H1 (cell line): ENCODE results near the gene CD226. TPM values are rescaled to one million over a fixed set of nuclear protein-coding genes. Genes with fewer than 3 reads are reported as not detected.
"Not testable (repeated sequence)": the region's sequence is repeated elsewhere in the genome, so short reads cannot be mapped to it uniquely, and the experiment has no call there.

Source experiments
- CTCF ChIA-PET: fragments of 300-600 bp; sonication (Branson Sonifier 250); formaldehyde crosslinking; loops from one replicate; lab custom pipeline; 2021; ENCODE audit not compliant: partially characterized antibody; lab: Charles Lee
- POLR2A ChIA-PET: fragments of 300-600 bp; sonication (Branson Sonifier 250); formaldehyde crosslinking; loops from one replicate; lab custom pipeline; 2021; ENCODE audit warnings: inconsistent platforms; ENCODE audit not compliant: partially characterized antibody; lab: Charles Lee
- DNase-seq, 2 experiments: peaks; one replicate each; pipeline versions ENCODE4 v3.0.0 to v3.0.0-alpha.2; 2010 to 2022; ENCODE audit warnings: low spot score in 2 of 2, low read depth in 1 of 2, mixed read lengths in 1 of 2
- FAIRE-seq: peaks from 2 replicates; lab custom pipeline; 2011; peaks lifted over from hg19 to GRCh38; lab: Jason Lieb, UNC
- H2AFZ ChIP-seq: 2 replicates; pipeline ENCODE4 v1.8.1; 2012; ENCODE audit warnings: low read length, inconsistent platforms
- H2AK5ac ChIP-seq: 2 replicates; pipeline ENCODE4 v1.6.1; 2013; ENCODE audit warnings: low read depth, low read length
- H2BK120ac ChIP-seq: replicated peaks from 2 replicates; pipeline ENCODE3; 2013; ENCODE audit warnings: low read depth, low read length, inconsistent platforms
- H2BK12ac ChIP-seq: 2 replicates; pipeline ENCODE4 v1.6.1; 2013; ENCODE audit warnings: low read depth, low read length
- H2BK15ac ChIP-seq: 2 replicates; pipeline ENCODE4 v1.6.1; 2013; ENCODE audit warnings: low read length
- H2BK20ac ChIP-seq: 2 replicates; pipeline ENCODE4 v1.6.1; 2013; ENCODE audit warnings: low read length
- H2BK5ac ChIP-seq: 2 replicates; pipeline ENCODE4 v1.6.1; 2013; ENCODE audit warnings: low read depth, low read length
- H3K14ac ChIP-seq: 2 replicates; pipeline ENCODE4 v1.6.1; 2013; ENCODE audit warnings: inconsistent platforms; ENCODE audit not compliant: insufficient read length
- H3K18ac ChIP-seq: 2 replicates; pipeline ENCODE4 v1.6.1; 2013; ENCODE audit warnings: low read length; ENCODE audit errors: extremely low read depth
- H3K23ac ChIP-seq: 2 replicates; pipeline ENCODE4 v1.6.1; 2013; ENCODE audit warnings: inconsistent platforms; ENCODE audit not compliant: insufficient read length
- H3K23me2 ChIP-seq: 2 replicates; pipeline ENCODE4 v1.6.1; 2013; ENCODE audit warnings: low read depth, low read length
- H3K27ac ChIP-seq: 2 replicates; pipeline ENCODE4 v1.6.1; 2011; ENCODE audit warnings: low read depth, low read length, inconsistent platforms
- H3K27me3 ChIP-seq, 4 experiments: replicated peaks in 1 of 4; 1 replicate in 1 of 4; 2 replicates in 3 of 4; pipeline versions ENCODE4 v1.6.1 to v1.8.1; 2011 to 2013; ENCODE audit warnings: low read length in 3 of 4, mild to moderate bottlenecking in 3 of 4, inconsistent platforms in 2 of 4, mixed read lengths in 2 of 4, moderate library complexity in 1 of 4; ENCODE audit not compliant: control insufficient read depth in 3 of 4, insufficient read depth in 3 of 4; ENCODE audit errors: extremely low read depth in 1 of 4
- H3K36me3 ChIP-seq, 4 experiments: 2 replicates each; pipeline versions ENCODE4 v1.6.1 to v1.8.1; 2011 to 2013; ENCODE audit warnings: mild to moderate bottlenecking in 4 of 4, low read length in 3 of 4, moderate library complexity in 2 of 4, control low read depth in 1 of 4, inconsistent platforms in 1 of 4; ENCODE audit not compliant: insufficient read depth in 4 of 4, control insufficient read depth in 2 of 4
- H3K4ac ChIP-seq: replicated peaks from 2 replicates; pipeline ENCODE3; 2013; ENCODE audit warnings: low read length, low read depth, mixed read lengths, inconsistent platforms; ENCODE audit not compliant: insufficient read length
- H3K4me1 ChIP-seq, 4 experiments: replicated peaks in 1 of 4; 1 replicate in 1 of 4; 2 replicates in 3 of 4; pipeline versions ENCODE4 v1.6.1 to v1.8.1; 2011 to 2013; ENCODE audit warnings: low read length in 3 of 4, inconsistent platforms in 2 of 4, mixed read lengths in 1 of 4; ENCODE audit not compliant: insufficient read depth in 4 of 4, control insufficient read depth in 3 of 4
- H3K4me2 ChIP-seq, 2 experiments: 2 replicates each; pipeline versions ENCODE4 v1.6.1 to v1.8.1; 2011 to 2013; ENCODE audit warnings: low read depth in 2 of 2, low read length in 2 of 2, control low read depth in 1 of 2, inconsistent platforms in 1 of 2, mild to moderate bottlenecking in 1 of 2; ENCODE audit not compliant: insufficient read depth in 1 of 2
- H3K4me3 ChIP-seq, 4 experiments: fragments of 200-600, 300-600 bp in 1 of 4; sonication (generic), shearing (Covaris generic), sonication (Bioruptor Twin) in 1 of 4; 2 replicates each; pipeline versions ENCODE4 v1.5.1 to v1.8.1; 2011 to 2016; ENCODE audit warnings: low read length in 4 of 4, low read depth in 3 of 4, control low read depth in 2 of 4, inconsistent platforms in 2 of 4, mild to moderate bottlenecking in 2 of 4, mixed read lengths in 1 of 4, moderate library complexity in 1 of 4; ENCODE audit not compliant: insufficient read depth in 2 of 4; ENCODE audit errors: extremely low read depth in 1 of 4
- H3K56ac ChIP-seq: replicated peaks from 2 replicates; pipeline ENCODE3; 2013; ENCODE audit warnings: low read depth, mild to moderate bottlenecking, mixed read lengths, low read length, inconsistent platforms; ENCODE audit not compliant: insufficient read length
- H3K79me1 ChIP-seq: 2 replicates; pipeline ENCODE4 v1.6.1; 2013; ENCODE audit warnings: low read depth, low read length, control low read depth
- H3K79me2 ChIP-seq, 2 experiments: 2 replicates each; pipeline versions ENCODE4 v1.6.1 to v1.8.1; 2012 to 2013; ENCODE audit warnings: low read length in 2 of 2, mild to moderate bottlenecking in 2 of 2, inconsistent platforms in 1 of 2; ENCODE audit not compliant: insufficient read depth in 2 of 2, control insufficient read depth in 1 of 2
- H3K9ac ChIP-seq, 4 experiments: replicated peaks in 1 of 4; 1 replicate in 1 of 4; 2 replicates in 3 of 4; pipeline versions ENCODE4 v1.6.1 to v1.8.1; 2011 to 2013; ENCODE audit warnings: low read depth in 3 of 4, low read length in 3 of 4, control low read depth in 2 of 4, mild to moderate bottlenecking in 2 of 4, moderate library complexity in 2 of 4, inconsistent platforms in 1 of 4; ENCODE audit errors: extremely low read depth in 1 of 4
- H3K9me3 ChIP-seq, 2 experiments: 2 replicates each; pipeline versions ENCODE4 v1.6.1 to v1.8.1; 2012 to 2013; ENCODE audit warnings: mild to moderate bottlenecking in 2 of 2, moderate library complexity in 2 of 2, control low read depth in 1 of 2, inconsistent platforms in 1 of 2, low read depth in 1 of 2, low read length in 1 of 2, mixed read lengths in 1 of 2; ENCODE audit not compliant: insufficient read depth in 2 of 2
- H4K20me1 ChIP-seq, 2 experiments: replicated peaks in 1 of 2; 2 replicates each; pipeline versions ENCODE3 to v1.8.1; 2011 to 2013; ENCODE audit warnings: inconsistent platforms in 2 of 2, low read length in 2 of 2, mild to moderate bottlenecking in 1 of 2; ENCODE audit not compliant: insufficient read depth in 2 of 2, control insufficient read depth in 1 of 2
- H4K5ac ChIP-seq: 2 replicates; pipeline ENCODE4 v1.6.1; 2013; ENCODE audit warnings: low read length, low read depth, mixed read lengths, inconsistent platforms; ENCODE audit not compliant: insufficient read length
- H4K8ac ChIP-seq: 2 replicates; pipeline ENCODE4 v1.8.0; 2013; ENCODE audit warnings: mild to moderate bottlenecking, moderate library complexity, low read length, inconsistent platforms; ENCODE audit not compliant: insufficient read depth; ENCODE audit errors: extremely low read depth
- H4K91ac ChIP-seq: replicated peaks from 2 replicates; pipeline ENCODE3; 2013; ENCODE audit warnings: low read length, mixed read lengths, inconsistent platforms; ENCODE audit not compliant: insufficient read length
- WGBS, 2 experiments: shearing (Covaris generic) in 1 of 2; methylation state at CpG; one replicate each; pipeline versions ENCODE4 v1.1.6 to v1.1.7; 2013 to 2015; ENCODE audit warnings: low lambda C conversion rate in 2 of 2, mixed read lengths in 2 of 2, inconsistent platforms in 1 of 2, low coverage in 1 of 2, missing lambda C conversion rate in 1 of 2; ENCODE audit not compliant: insufficient replicate concordance in 2 of 2, insufficient coverage in 1 of 2, insufficient read length in 1 of 2; ENCODE audit errors: extremely low coverage in 1 of 2, missing lambda C conversion rate in 1 of 2; 5-methylcytosine and 5-hydroxymethylcytosine counted together
- polyA plus RNA-seq, 7 experiments: library from polyadenylated mRNA; depleted of rRNA in 3 of 7; stranded (reverse) in 5 of 7; unstranded in 2 of 7; fragments of >200 nt in 5 of 7; fragments of 200-250 nt in 2 of 7; gene quantifications; 1 replicate in 5 of 7; 2 replicates in 1 of 7; 4 replicates in 1 of 7; pipeline versions ENCODE4 v1.2.1 to v1.2.3, GENCODE V29; 2011 to 2013; ENCODE audit warnings: missing spikeins in 2 of 7, mixed read lengths in 2 of 7
- total RNA-seq: library from RNA; stranded (reverse); fragmentation: NEBNext Ultra II Directional; extraction: Animal tissue kit (Norgen Biotek cat#: 25700); gene quantifications from 2 replicates; pipeline ENCODE4 v1.2.1, GENCODE V29; 2021

The CD226 gene
- total and polyA plus RNA-seq, 2 of the 8 experiments (the other 6 are each of a cell fraction or from before 2014, with no cell fraction given): not detected

DNA sequence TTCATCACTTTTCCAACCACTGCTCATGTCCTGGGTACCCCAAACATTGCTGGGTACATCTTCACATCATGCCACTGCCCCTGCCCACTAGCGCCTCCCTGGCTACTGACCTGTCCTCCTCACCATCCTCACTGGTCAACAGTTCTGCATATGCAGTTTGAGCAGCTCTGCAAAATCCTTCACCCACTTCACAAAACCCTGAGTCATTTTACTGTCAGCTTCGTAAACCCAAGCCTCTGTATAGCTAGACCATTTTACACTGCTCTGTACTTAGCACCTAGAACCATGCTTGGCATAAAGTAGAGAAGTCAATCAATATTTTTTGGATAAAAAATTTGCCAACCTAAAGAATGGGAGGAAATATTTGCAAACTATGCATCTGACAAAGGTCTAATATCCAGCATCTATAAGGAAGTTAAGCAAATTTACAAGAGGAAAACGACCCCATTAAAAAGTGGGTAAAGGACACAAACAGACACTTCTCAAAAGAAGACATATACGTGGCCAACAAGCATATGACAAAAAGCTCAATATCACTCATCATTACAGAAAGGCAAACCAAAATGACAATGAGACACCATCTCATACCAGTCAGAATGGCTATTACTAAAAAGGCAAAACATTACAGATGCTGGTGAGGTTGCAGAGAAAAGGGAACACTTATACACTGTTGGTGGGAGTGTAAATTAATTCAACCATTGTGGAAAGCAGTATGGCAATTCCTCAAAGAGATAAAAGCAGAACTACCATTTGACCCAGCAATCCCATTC, 48.3 kb downstream of the CD226 start:
- H3K18ac ChIP-seq, H3K27ac ChIP-seq, H3K23me2 ChIP-seq, H2BK15ac ChIP-seq, H2BK120ac ChIP-seq, FAIRE-seq, H3K4ac ChIP-seq, H3K9me3 ChIP-seq, H2BK5ac ChIP-seq, H3K79me1 ChIP-seq, H4K8ac ChIP-seq, H3K4me3 ChIP-seq, H3K14ac ChIP-seq, POLR2A ChIA-PET, H3K56ac ChIP-seq, H2AFZ ChIP-seq, H2BK20ac ChIP-seq, H4K20me1 ChIP-seq, H3K36me3 ChIP-seq, H3K79me2 ChIP-seq, H3K9ac ChIP-seq, H4K91ac ChIP-seq, DNase-seq, H2AK5ac ChIP-seq, H3K4me2 ChIP-seq, H3K27me3 ChIP-seq, CTCF ChIA-PET, H2BK12ac ChIP-seq, H3K23ac ChIP-seq, H3K4me1 ChIP-seq, H4K5ac ChIP-seq: not testable (repeated sequence)
- 92% methylated on average over 4 of the region's 4 CpGs; no CpG with 5 or more reads in 1 of the 2 experiments for WGBS, 2 experiments
